Fibroblast of lung (primary cell): ENCODE measurements around the gene UNC13D.

Experiments used
- CTCF ChIP-seq, 2 donors: IDR thresholded peaks in 1 of 2; conservative IDR thresholded peaks in 1 of 2; 1 replicate in 1 of 2; 2 replicates in 1 of 2; pipeline ENCODE4 v1.5.1; 2011 to 2012; ENCODE audit warnings: low read length in 2 of 2, control low read depth in 1 of 2, inconsistent platforms in 1 of 2, low read depth in 1 of 2, mild to moderate bottlenecking in 1 of 2
- EZH2 ChIP-seq: IDR thresholded peaks from 2 replicates; pipeline ENCODE4 v1.5.1; 2012; ENCODE audit warnings: low read length, control low read depth, mild to moderate bottlenecking; ENCODE audit errors: missing control alignments

- TF ChIP-seq CTCF (conservative IDR thresholded peaks at IDR 0.05 in 1 of 2, IDR thresholded peaks at IDR 0.05 in 1 of 2; ENCODE audit: low read depth in 1 of 2, low read length in 2 of 2) = no peak
- TF ChIP-seq EZH2 = no peak
These were observed 50.7 kb downstream of the UNC13D start for GRCh38 chr17:75793460-75793859.
